ENCODE data around the gene EXPH5.

- TF ChIP-seq EZH2 (IDR thresholded peaks at IDR 0.05; ENCODE audit: low read depth) = no peak
- TF ChIP-seq CTCF (conservative IDR thresholded peaks at IDR 0.05) = no peak
Measured at GRCh38 chr11:108628812-108629211, 35.2 kb upstream of the EXPH5 start.
